ENCODE data around the gene PCNX3. TPM values are rescaled to one million over a fixed set of nuclear protein-coding genes. Genes with fewer than 3 reads are reported as not detected.
"Not testable (repeated sequence)": the region's sequence is repeated elsewhere in the genome, so short reads cannot be mapped to it uniquely, and the experiment has no call there.

PCNX3 gene
- total RNA-seq, 4 donors from 2014 or later: 56.4 to 89.0 (median 62.4) TPM

DNA sequence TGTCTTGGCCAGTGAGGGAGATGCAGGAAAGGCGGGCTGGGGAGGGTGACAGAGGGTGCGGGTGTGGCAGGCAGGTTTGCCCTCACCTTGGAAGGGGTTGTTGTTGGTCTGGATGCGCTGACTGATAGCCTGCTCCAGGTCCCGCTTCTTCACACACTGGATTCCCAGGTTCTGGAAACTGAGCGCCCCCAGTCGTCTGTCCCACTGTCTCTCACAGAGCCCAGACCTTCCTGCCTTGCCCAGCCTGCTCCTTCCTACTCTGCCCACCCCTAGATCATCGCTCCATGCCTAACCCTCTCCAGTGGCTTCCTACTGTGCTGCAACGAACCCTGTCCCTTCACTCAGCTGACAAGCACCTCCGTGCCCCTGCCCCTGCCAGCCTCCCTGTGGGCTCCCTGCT lies 44.5 kb downstream of the PCNX3 start:
- H3K4me3 ChIP-seq: no peak overlapping the region
- no peaks in the 10 kb centered on the region for H3K9me3 ChIP-seq
- in situ Hi-C loops (cut with MboI; ENCODE audit: low pct_ligation_motif_present in 1 of 4, low pct_unique_long_range_greater_than_20kb in 1 of 4, low sequenced_read_pairs in 3 of 4): no loop called here
- peak overlapping the region in 1 of 4 donors; percentile 18 for H3K27ac ChIP-seq
- H3K4me1 ChIP-seq: peaks cover 17 to 32% (median 25%) of the 10 kb centered on the region in 4 donors
- TF ChIP-seq POLR2AphosphoS5 (IDR thresholded peaks at IDR 0.05): no peak
- TF ChIP-seq POLR2A (IDR thresholded peaks at IDR 0.05): no peak
- no peak for TF ChIP-seq EP300 (IDR thresholded peaks at IDR 0.05; ENCODE audit: low read depth)
- TF ChIP-seq, protein P1, sequence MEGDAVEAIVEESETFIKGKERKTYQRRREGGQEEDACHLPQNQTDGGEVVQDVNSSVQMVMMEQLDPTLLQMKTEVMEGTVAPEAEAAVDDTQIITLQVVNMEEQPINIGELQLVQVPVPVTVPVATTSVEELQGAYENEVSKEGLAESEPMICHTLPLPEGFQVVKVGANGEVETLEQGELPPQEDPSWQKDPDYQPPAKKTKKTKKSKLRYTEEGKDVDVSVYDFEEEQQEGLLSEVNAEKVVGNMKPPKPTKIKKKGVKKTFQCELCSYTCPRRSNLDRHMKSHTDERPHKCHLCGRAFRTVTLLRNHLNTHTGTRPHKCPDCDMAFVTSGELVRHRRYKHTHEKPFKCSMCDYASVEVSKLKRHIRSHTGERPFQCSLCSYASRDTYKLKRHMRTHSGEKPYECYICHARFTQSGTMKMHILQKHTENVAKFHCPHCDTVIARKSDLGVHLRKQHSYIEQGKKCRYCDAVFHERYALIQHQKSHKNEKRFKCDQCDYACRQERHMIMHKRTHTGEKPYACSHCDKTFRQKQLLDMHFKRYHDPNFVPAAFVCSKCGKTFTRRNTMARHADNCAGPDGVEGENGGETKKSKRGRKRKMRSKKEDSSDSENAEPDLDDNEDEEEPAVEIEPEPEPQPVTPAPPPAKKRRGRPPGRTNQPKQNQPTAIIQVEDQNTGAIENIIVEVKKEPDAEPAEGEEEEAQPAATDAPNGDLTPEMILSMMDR (IDR thresholded peaks at IDR 0.05): no peak
- 92 to 100% methylated on average over 2 to 9 of the region's 9 CpGs for WGBS, 2 donors (ENCODE audit: low coverage in 1 of 2)
- no peak for DNase-seq
- no peaks in the 10 kb centered on the region for H3K27me3 ChIP-seq
- H3K36me3 ChIP-seq: peaks cover 0 to 49% (median 23%) of the 10 kb centered on the region in 4 donors
- intact Hi-C loops (cut with DNase I; ENCODE audit: low total_unique reads): no loop called here

GRCh38 chr11:65660908-65661307 lies 45.3 kb downstream of the PCNX3 start:
- Histone ChIP-seq H3K27ac (peak overlapping the region in 3 of 4 donors; percentile 96 to 99 (median 98)), H3K4me1 (peaks cover 17 to 29% (median 25%) of the 10 kb centered on the region in 4 donors), H3K36me3 (peaks cover 0 to 42% (median 19%) of the 10 kb centered on the region in 4 donors)
- intact Hi-C loops (cut with DNase I; ENCODE audit: low total_unique reads); H3K4me3 ChIP-seq; H3K9me3 ChIP-seq; in situ Hi-C loops (cut with MboI; ENCODE audit: low pct_ligation_motif_present in 1 of 4, low pct_unique_long_range_greater_than_20kb in 1 of 4, low sequenced_read_pairs in 3 of 4); DNase-seq; H3K27me3 ChIP-seq: not testable (repeated sequence)
- 96 to 100% methylated on average over 2 to 9 of the region's 9 CpGs for WGBS, 2 donors (ENCODE audit: low coverage in 1 of 2)

GRCh38 chr11:65661599-65662246 lies 46.1 kb downstream of the PCNX3 start:
- intact Hi-C loops (cut with DNase I; ENCODE audit: low total_unique reads): no loop called here
- no peak for DNase-seq
- H3K4me3 ChIP-seq: peak overlapping the region; percentile 78 to 99 (median 86)
- WGBS, 2 donors (ENCODE audit: low coverage in 1 of 2): 53% methylated on average over 24 of the region's 25 CpGs; no CpG with 5 or more reads in 1 of the 2 donors
- H3K36me3 ChIP-seq: peaks cover 0 to 35% (median 17%) of the 10 kb centered on the region in 4 donors
- H3K27ac ChIP-seq: peak overlapping the region; percentile 96 to 99 (median 98)
- no peaks in the 10 kb centered on the region for H3K27me3 ChIP-seq
- in situ Hi-C loops (cut with MboI; ENCODE audit: low pct_ligation_motif_present in 1 of 4, low pct_unique_long_range_greater_than_20kb in 1 of 4, low sequenced_read_pairs in 3 of 4): no loop called here
- TF ChIP-seq, protein P1 (IDR thresholded peaks at IDR 0.05): no peak
- TF ChIP-seq EP300 (IDR thresholded peaks at IDR 0.05; ENCODE audit: low read depth) (no peak), POLR2AphosphoS5 (IDR thresholded peaks at IDR 0.05) (no peak), POLR2A (IDR thresholded peaks at IDR 0.05) (no peak)
- peaks cover 17 to 29% (median 25%) of the 10 kb centered on the region in 4 donors for H3K4me1 ChIP-seq
- H3K9me3 ChIP-seq: no peaks in the 10 kb centered on the region

GRCh38 chr11:65662247-65662798 lies 46.7 kb downstream of the PCNX3 start:
- TF ChIP-seq, protein P1 (IDR thresholded peaks at IDR 0.05): no peak
- TF ChIP-seq POLR2AphosphoS5 (IDR thresholded peaks at IDR 0.05) (no peak), EP300 (IDR thresholded peaks at IDR 0.05; ENCODE audit: low read depth) (no peak), POLR2A (IDR thresholded peaks at IDR 0.05) (no peak)
- no peaks in the 10 kb centered on the region for H3K27me3 ChIP-seq
- no peaks in the 10 kb centered on the region for H3K9me3 ChIP-seq
- WGBS, 2 donors (ENCODE audit: low coverage in 1 of 2): 0% methylated on average over 5 to 29 of the region's 29 CpGs
- in situ Hi-C loops (cut with MboI; ENCODE audit: low pct_ligation_motif_present in 1 of 4, low pct_unique_long_range_greater_than_20kb in 1 of 4, low sequenced_read_pairs in 3 of 4) (no loop called here), intact Hi-C loops (cut with DNase I; ENCODE audit: low total_unique reads) (no loop called here)
- peaks cover 0 to 32% (median 16%) of the 10 kb centered on the region in 4 donors for H3K36me3 ChIP-seq
- peak overlapping the region; percentile 78 to 99 (median 86) for H3K4me3 ChIP-seq
- DNase-seq: no peak
- peak overlapping the region; percentile 96 to 99 (median 98) for H3K27ac ChIP-seq
- H3K4me1 ChIP-seq: peaks cover 17 to 29% (median 25%) of the 10 kb centered on the region in 4 donors
